HUES6 (cell line): Measurements from ENCODE around the gene HASPIN.

Experiments
- H3K27ac ChIP-seq: 2 replicates; pipeline ENCODE4 v1.7.0; 2013; ENCODE audit warnings: low read depth, mild to moderate bottlenecking, low read length, inconsistent platforms
- H3K27me3 ChIP-seq: 2 replicates; pipeline ENCODE4 v1.6.1; 2013; ENCODE audit warnings: low read length; ENCODE audit not compliant: control insufficient read depth, insufficient read depth
- H3K36me3 ChIP-seq: 2 replicates; pipeline ENCODE4 v1.6.1; 2013; ENCODE audit warnings: low read length; ENCODE audit not compliant: control insufficient read depth, insufficient read depth
- H3K4me1 ChIP-seq: 2 replicates; pipeline ENCODE4 v1.6.1; 2013; ENCODE audit warnings: low read length; ENCODE audit not compliant: control insufficient read depth, insufficient read depth
- H3K4me3 ChIP-seq: 2 replicates; pipeline ENCODE4 v1.5.1; 2013; ENCODE audit warnings: low read depth, low read length
- H3K9ac ChIP-seq: one replicate; pipeline ENCODE4 v1.6.1; 2013; ENCODE audit warnings: mild to moderate bottlenecking, low read length
- H3K9me3 ChIP-seq: 2 replicates; pipeline ENCODE4 v1.6.1; 2013; ENCODE audit warnings: low read depth, low read length; ENCODE audit not compliant: control insufficient read depth, insufficient read depth

The HASPIN gene

GRCh38 chr17:3688027-3688553 is 35.6 kb upstream of the HASPIN start:
- H3K9ac ChIP-seq: no peak overlapping the region
- no peak overlapping the region for H3K4me3 ChIP-seq
- no peak overlapping the region for H3K27ac ChIP-seq
- no peaks in the 10 kb centered on the region for H3K9me3 ChIP-seq
- H3K4me1 ChIP-seq: peaks cover 10% of the 10 kb centered on the region; the same call in 1 of the 2 replicates
- peaks cover 5% of the 10 kb centered on the region; the same call in 1 of the 2 replicates for H3K27me3 ChIP-seq
- H3K36me3 ChIP-seq: no peaks in the 10 kb centered on the region

- no peak overlapping the region for H3K27ac ChIP-seq
- no peak overlapping the region for H3K9ac ChIP-seq
- no peak overlapping the region for H3K4me3 ChIP-seq
These were observed 34.8 kb upstream of the HASPIN start for GRCh38 chr17:3688852-3689261.

GRCh38 chr17:3689262-3690093 is 34.2 kb upstream of the HASPIN start:
- H3K9ac ChIP-seq: no peak overlapping the region
- no peaks in the 10 kb centered on the region for H3K36me3 ChIP-seq
- peaks cover 12% of the 10 kb centered on the region; the same call in 1 of the 2 replicates for H3K27me3 ChIP-seq
- H3K27ac ChIP-seq: no peak overlapping the region
- no peaks in the 10 kb centered on the region for H3K9me3 ChIP-seq
- H3K4me3 ChIP-seq: no peak overlapping the region
- H3K4me1 ChIP-seq: peaks cover 10% of the 10 kb centered on the region; the same call in 1 of the 2 replicates

More at GRCh38 chr17:3688852-3689261, 34.8 kb upstream of the HASPIN start:
- H3K9me3 ChIP-seq: no peaks in the 10 kb centered on the region
- peaks cover 10% of the 10 kb centered on the region; the same call in 1 of the 2 replicates for H3K4me1 ChIP-seq
- H3K36me3 ChIP-seq: no peaks in the 10 kb centered on the region
- peaks cover 6% of the 10 kb centered on the region; the same call in 1 of the 2 replicates for H3K27me3 ChIP-seq

GRCh38 chr17:3690094-3690715 is 33.5 kb upstream of the HASPIN start:
- Histone ChIP-seq H3K27ac (no peak overlapping the region), H3K9me3 (no peaks in the 10 kb centered on the region), H3K36me3 (no peaks in the 10 kb centered on the region), H3K27me3 (peaks cover 17% of the 10 kb centered on the region), H3K4me3 (no peak overlapping the region), H3K4me1 (peaks cover 16% of the 10 kb centered on the region), H3K9ac (no peak overlapping the region)

GRCh38 chr17:3691617-3692067 is 32.1 kb upstream of the HASPIN start:
- Histone ChIP-seq H3K27me3 (peaks cover 30% of the 10 kb centered on the region), H3K27ac (no peak overlapping the region), H3K9me3 (no peaks in the 10 kb centered on the region), H3K4me1 (peaks cover 20% of the 10 kb centered on the region), H3K4me3 (no peak overlapping the region), H3K36me3 (no peaks in the 10 kb centered on the region), H3K9ac (no peak overlapping the region)

- Histone ChIP-seq H3K9ac (no peak overlapping the region), H3K9me3 (no peaks in the 10 kb centered on the region), H3K4me3 (no peak overlapping the region), H3K4me1 (peaks cover 20% of the 10 kb centered on the region), H3K27ac (no peak overlapping the region), H3K36me3 (no peaks in the 10 kb centered on the region), H3K27me3 (peaks cover 37% of the 10 kb centered on the region)
These were observed 31.4 kb upstream of the HASPIN start for GRCh38 chr17:3692346-3692745.

- H3K4me3 ChIP-seq: no peak overlapping the region
- no peak overlapping the region for H3K27ac ChIP-seq
These were observed 30.6 kb upstream of the HASPIN start for GRCh38 chr17:3693141-3693540.

GRCh38 chr17:3693829-3694231 is 29.9 kb upstream of the HASPIN start:
- no peak overlapping the region for H3K4me3 ChIP-seq
- H3K27me3 ChIP-seq: peaks cover 50% of the 10 kb centered on the region
- no peaks in the 10 kb centered on the region for H3K36me3 ChIP-seq
- H3K9ac ChIP-seq: no peak overlapping the region
- peaks cover 14% of the 10 kb centered on the region for H3K4me1 ChIP-seq
- no peak overlapping the region for H3K27ac ChIP-seq
- no peaks in the 10 kb centered on the region; the same call in 1 of the 2 replicates for H3K9me3 ChIP-seq

More at GRCh38 chr17:3693141-3693540, 30.6 kb upstream of the HASPIN start:
- Histone ChIP-seq H3K36me3 (no peaks in the 10 kb centered on the region), H3K27me3 (peaks cover 45% of the 10 kb centered on the region), H3K9me3 (no peaks in the 10 kb centered on the region), H3K4me1 (peaks cover 17% of the 10 kb centered on the region), H3K9ac (no peak overlapping the region)

GRCh38 chr17:3695129-3695722 is 28.5 kb upstream of the HASPIN start:
- Histone ChIP-seq H3K4me3 (peak overlapping the region; percentile 75), H3K27ac (no peak overlapping the region), H3K9me3 (no peaks in the 10 kb centered on the region; the same call in 1 of the 2 replicates), H3K4me1 (peaks cover 10% of the 10 kb centered on the region), H3K36me3 (no peaks in the 10 kb centered on the region), H3K9ac (no peak overlapping the region), H3K27me3 (peaks cover 50% of the 10 kb centered on the region)

- H3K9ac ChIP-seq: no peak within 1 kb of the TSS
- H3K27me3 ChIP-seq: peaks cover 50% of the 10 kb centered on the region
These were observed 27.8 kb upstream of the HASPIN start, which contains the start of gene P2RX5 for GRCh38 chr17:3695723-3696411. P2RX5 (minus strand) TSS chr17:3696155; CDS start chr17:3696005, 150 bp downstream.

More at GRCh38 chr17:3695723-3696411, 27.8 kb upstream of the HASPIN start, which contains the start of gene P2RX5:
- peaks cover 10% of the 10 kb centered on the region for H3K4me1 ChIP-seq
- H3K4me3 ChIP-seq: peak within 1 kb of the TSS; percentile 75
- H3K9me3 ChIP-seq: no peaks in the 10 kb centered on the region; the same call in 1 of the 2 replicates
- H3K36me3 ChIP-seq: no peaks in the 10 kb centered on the region
- no peak within 1 kb of the TSS for H3K27ac ChIP-seq
